PC-9 (cell line): Measurements from ENCODE around the gene TLE1. TPM values are rescaled to one million over a fixed set of nuclear protein-coding genes. Genes with fewer than 3 reads are reported as not detected.

Experiments
- BruUV-seq: library from RNA; stranded (reverse); fragments of 400-500 nt; replicated peaks from 2 replicates; lab custom pipeline; 2021; lab: Mats Ljungman, UMichigan
- CTCF ChIA-PET: fragments of 300-600 bp; sonication (Branson Sonifier 250); formaldehyde crosslinking; loops from one replicate; lab custom pipeline; 2022; ENCODE audit warnings: antibody characterized with exemption; lab: Charles Lee
- POLR2A ChIA-PET: fragments of 300-600 bp; sonication (Branson Sonifier 250); formaldehyde crosslinking; loops from one replicate; lab custom pipeline; 2022; ENCODE audit warnings: antibody characterized with exemption; ENCODE audit not compliant: unreplicated experiment; lab: Charles Lee
- DNase-seq, 2 experiments: peaks; one replicate each; pipeline versions ENCODE4 v3.0.0 to v3.0.0-alpha.2; 2015 to 2022; ENCODE audit warnings: mixed read lengths in 1 of 2
- H2AFZ ChIP-seq: fragments of 200-600 bp; sonication (generic); 2 replicates; pipeline ENCODE4 v1.8.1; 2017; ENCODE audit warnings: antibody characterized with exemption
- H3F3A ChIP-seq: fragments of 200-600 bp; sonication (generic); 2 replicates; pipeline ENCODE4 v1.8.1; 2017; ENCODE audit warnings: antibody characterized with exemption, mild to moderate bottlenecking, low read depth; ENCODE audit not compliant: insufficient read depth
- H3K27ac ChIP-seq: fragments of 200-600 bp; sonication (generic); 2 replicates; pipeline ENCODE4 v1.6.1; 2016; ENCODE audit warnings: mixed run types
- H3K27me3 ChIP-seq: fragments of 200-600 bp; sonication (generic); 2 replicates; pipeline ENCODE4 v1.6.1; 2016; ENCODE audit warnings: low read depth, mixed run types; ENCODE audit not compliant: insufficient read depth
- H3K36me3 ChIP-seq: fragments of 200-600 bp; sonication (generic); 2 replicates; pipeline ENCODE4 v1.6.1; 2016; ENCODE audit warnings: low read depth, mixed run types
- H3K4me1 ChIP-seq: fragments of 200-600 bp; sonication (generic); replicated peaks from 2 replicates; pipeline ENCODE4 v1.6.1; 2016; ENCODE audit warnings: mixed run types; ENCODE audit not compliant: insufficient read depth
- H3K4me2 ChIP-seq: fragments of 200-600 bp; sonication (generic); 2 replicates; pipeline ENCODE4 v1.6.1; 2017; ENCODE audit warnings: mixed run types
- H3K4me3 ChIP-seq: fragments of 200-600 bp; sonication (generic); 2 replicates; pipeline ENCODE4 v1.6.1; 2016; ENCODE audit warnings: mixed run types
- H3K79me2 ChIP-seq: fragments of 200-600 bp; sonication (generic); 2 replicates; pipeline ENCODE4 v1.6.1; 2017; ENCODE audit warnings: low read depth, mixed run types
- H3K9me2 ChIP-seq: fragments of 200-600 bp; sonication (generic); 2 replicates; pipeline ENCODE4 v1.8.1; 2017; ENCODE audit warnings: mild to moderate bottlenecking; ENCODE audit not compliant: insufficient read depth
- H3K9me3 ChIP-seq: fragments of 200-600 bp; sonication (generic); 2 replicates; pipeline ENCODE4 v1.8.1; 2016; ENCODE audit warnings: low read depth; ENCODE audit not compliant: insufficient read depth
- H4K20me1 ChIP-seq: fragments of 200-600 bp; sonication (generic); 2 replicates; pipeline ENCODE4 v1.8.1; 2017; ENCODE audit not compliant: insufficient read depth
- CTCF ChIP-seq: fragments of 200-600 bp; sonication (generic); conservative IDR thresholded peaks from 2 replicates; pipeline ENCODE4 v1.6.1; 2017; ENCODE audit warnings: mixed run types, antibody characterized with exemption, mild to moderate bottlenecking, moderate library complexity
- EZH2 ChIP-seq: fragments of 200-600 bp; sonication (generic); IDR thresholded peaks from 2 replicates; pipeline ENCODE4 v1.8.0; 2017; ENCODE audit warnings: antibody characterized with exemption, low read depth
- intact Hi-C: fragments of 100-400 bp; cut with micrococcal nuclease; formaldehyde crosslinking; loops from one replicate; pipeline ENCODE4 v1.10.0; 2022; ENCODE audit not compliant: unreplicated experiment
- total RNA-seq: library from RNA; stranded (reverse); gene quantifications from 2 replicates; pipeline ENCODE4 v1.2.3, GENCODE V29; 2021

The TLE1 gene
- total RNA-seq, 1 experiment from 2014 or later = 80.9 TPM

- Histone ChIP-seq H3K79me2 (no peaks in the 10 kb centered on the region), H3K4me3 (no peak overlapping the region), H3K4me2 (no peak overlapping the region), H2AFZ (no peak overlapping the region), H3K4me1 (no peaks in the 10 kb centered on the region), H3K36me3 (no peaks in the 10 kb centered on the region), H3F3A (0 out of 2 replicates have a peak, but pooled peaks cover 3% of the 10 kb centered on the region), H3K27ac (no peak overlapping the region), H3K9me2 (no peaks in the 10 kb centered on the region), H3K27me3 (no peaks in the 10 kb centered on the region), H3K9me3 (no peaks in the 10 kb centered on the region), H4K20me1 (no peaks in the 10 kb centered on the region)
- POLR2A ChIA-PET = no interaction called here
- BruUV-seq = no TSS peak
- DNase-seq = no peak
- intact Hi-C loops = no loop called here
- CTCF ChIA-PET = no interaction called here
- TF ChIP-seq EZH2 = no peak
- TF ChIP-seq CTCF = no peak
Measured at GRCh38 chr9:81573415-81574321, 115.7 kb downstream of the TLE1 start.

- no peaks in the 10 kb centered on the region for H3K36me3 ChIP-seq
- H3K27ac ChIP-seq = no peak overlapping the region
- no peaks in the 10 kb centered on the region for H3K9me3 ChIP-seq
- POLR2A ChIA-PET = no interaction called here
- no peaks in the 10 kb centered on the region for H4K20me1 ChIP-seq
- no TSS peak for BruUV-seq
- H3K79me2 ChIP-seq = no peaks in the 10 kb centered on the region
- CTCF ChIA-PET = no interaction called here
- TF ChIP-seq CTCF = no peak
- TF ChIP-seq EZH2 = no peak
- H3K27me3 ChIP-seq = no peaks in the 10 kb centered on the region
- no peak overlapping the region for H3K4me2 ChIP-seq
- no peak overlapping the region for H3K4me3 ChIP-seq
- H2AFZ ChIP-seq = no peak overlapping the region
- no peaks in the 10 kb centered on the region for H3F3A ChIP-seq
- H3K4me1 ChIP-seq = no peaks in the 10 kb centered on the region
- no peak for DNase-seq
- intact Hi-C loops = no loop called here
- H3K9me2 ChIP-seq = no peaks in the 10 kb centered on the region
Measured at GRCh38 chr9:81570083-81570482, 119.3 kb downstream of the TLE1 start.

- H3K27ac ChIP-seq = no peak overlapping the region
- H3K9me2 ChIP-seq = no peaks in the 10 kb centered on the region
- intact Hi-C loops = loop anchor here (10.0 kb wide), 1 partner anchor 279 kb away; no protein-coding TSS in a partner anchor
Measured at GRCh38 chr9:81566074-81566698, 123.2 kb downstream of the TLE1 start.

More at GRCh38 chr9:81566074-81566698, 123.2 kb downstream of the TLE1 start:
- Histone ChIP-seq H3K4me2 (no peak overlapping the region), H3K4me1 (peaks cover 20% of the 10 kb centered on the region), H3F3A (peaks cover 15% of the 10 kb centered on the region; the same call in 1 of the 2 replicates), H3K36me3 (no peaks in the 10 kb centered on the region), H3K9me3 (no peaks in the 10 kb centered on the region; the same call in 1 of the 2 replicates), H3K27me3 (no peaks in the 10 kb centered on the region), H3K79me2 (no peaks in the 10 kb centered on the region), H2AFZ (no peak overlapping the region), H3K4me3 (no peak overlapping the region), H4K20me1 (no peaks in the 10 kb centered on the region)
- ChIA-PET POLR2A (interaction anchor here (0.7 kb wide), 1 partner anchor 227 kb away, joined by 9 read pairs; no protein-coding TSS in a partner anchor), CTCF (interaction anchor here (0.5 kb wide), 1 partner anchor 17 kb away, joined by 3 read pairs; no protein-coding TSS in a partner anchor)
- no peak for DNase-seq
- BruUV-seq = no TSS peak
- TF ChIP-seq CTCF (no peak), EZH2 (no peak)
